HepG2 (cell line): ENCODE results near the gene BLVRA.

ENCODE experiments used
- ARNTL ChIP-seq: sonication (generic); formaldehyde crosslinking; IDR thresholded peaks from 2 replicates; pipeline ENCODE4 v1.4.0; 2020; ENCODE audit warnings: mild to moderate bottlenecking, missing genetic modification reagents
- FOXA3 ChIP-seq: IDR thresholded peaks from 2 replicates; pipeline ENCODE4 v1.6.1; 2016; ENCODE audit warnings: missing genetic modification reagents, missing compliant biosample characterization
- GABPA ChIP-seq, 2 experiments: IDR thresholded peaks; 2 replicates each; pipeline ENCODE4 v1.6.1; 2011 to 2016; ENCODE audit warnings: low read depth in 2 of 2, low read length in 1 of 2, missing biosample characterization in 1 of 2, missing genetic modification characterization in 1 of 2
- NR3C1 ChIP-seq: sonication (generic); formaldehyde crosslinking; IDR thresholded peaks from 2 replicates; pipeline ENCODE4 v1.4.0; 2020; ENCODE audit warnings: missing genetic modification reagents
- ONECUT2 ChIP-seq: sonication (generic); formaldehyde crosslinking; IDR thresholded peaks from 2 replicates; pipeline ENCODE4 v1.4.0; 2020; ENCODE audit warnings: missing genetic modification reagents
- SRF ChIP-seq: IDR thresholded peaks from 2 replicates; pipeline ENCODE4 v1.6.1; 2011; ENCODE audit warnings: mild to moderate bottlenecking, low read depth, low read length, moderate library complexity
- ZNF136 ChIP-seq: sonication (generic); formaldehyde crosslinking; IDR thresholded peaks from 2 replicates; pipeline ENCODE4 v1.8.1; 2022; ENCODE audit warnings: low read depth, mild to moderate bottlenecking, moderate library complexity, missing genetic modification reagents
- ZNF549 ChIP-seq: sonication (generic); formaldehyde crosslinking; IDR thresholded peaks from 2 replicates; pipeline ENCODE4 v1.5.0; 2020; ENCODE audit warnings: missing genetic modification reagents
- TF ChIP-seq, protein P1 (sequence below): sonication (generic); formaldehyde crosslinking; IDR thresholded peaks from 2 replicates; pipeline ENCODE4 v1.5.0; 2020; ENCODE audit warnings: mild to moderate bottlenecking, missing genetic modification reagents, moderate library complexity

DNA sequence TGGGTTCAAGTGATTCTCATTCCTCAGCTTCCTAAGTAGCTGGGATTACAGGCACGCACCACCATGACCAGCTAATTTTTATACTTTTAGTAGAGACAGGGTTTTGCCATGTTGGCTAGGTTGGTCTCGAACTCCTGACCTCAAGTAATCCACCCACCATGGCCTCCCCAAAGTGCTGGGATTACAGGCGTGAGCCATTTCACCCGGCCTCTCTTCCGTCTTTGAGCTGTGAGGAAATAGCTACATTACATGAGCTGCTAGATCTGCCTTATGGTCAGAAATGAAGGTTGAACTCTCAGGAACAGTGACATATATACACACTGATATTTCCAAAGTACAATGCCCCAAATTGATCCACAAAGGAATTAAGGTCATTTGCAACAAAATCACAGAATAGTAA lies 2.4 kb downstream of the BLVRA start:
- TF ChIP-seq ZNF136 (CRISPR knock-in tag) (no peak), SRF (no peak), ARNTL (CRISPR knock-in tag) (no peak), GABPA (IDR thresholded peaks at IDR 0.05; ENCODE audit: low read depth, low read length) (no peak), GABPA (CRISPR knock-in tag; IDR thresholded peaks at IDR 0.05; ENCODE audit: low read depth) (no peak), NR3C1 (CRISPR knock-in tag) (no peak), FOXA3 (CRISPR knock-in tag) (no peak), ZNF549 (CRISPR knock-in tag) (no peak), ONECUT2 (CRISPR knock-in tag) (no peak)
- TF ChIP-seq, protein P1, sequence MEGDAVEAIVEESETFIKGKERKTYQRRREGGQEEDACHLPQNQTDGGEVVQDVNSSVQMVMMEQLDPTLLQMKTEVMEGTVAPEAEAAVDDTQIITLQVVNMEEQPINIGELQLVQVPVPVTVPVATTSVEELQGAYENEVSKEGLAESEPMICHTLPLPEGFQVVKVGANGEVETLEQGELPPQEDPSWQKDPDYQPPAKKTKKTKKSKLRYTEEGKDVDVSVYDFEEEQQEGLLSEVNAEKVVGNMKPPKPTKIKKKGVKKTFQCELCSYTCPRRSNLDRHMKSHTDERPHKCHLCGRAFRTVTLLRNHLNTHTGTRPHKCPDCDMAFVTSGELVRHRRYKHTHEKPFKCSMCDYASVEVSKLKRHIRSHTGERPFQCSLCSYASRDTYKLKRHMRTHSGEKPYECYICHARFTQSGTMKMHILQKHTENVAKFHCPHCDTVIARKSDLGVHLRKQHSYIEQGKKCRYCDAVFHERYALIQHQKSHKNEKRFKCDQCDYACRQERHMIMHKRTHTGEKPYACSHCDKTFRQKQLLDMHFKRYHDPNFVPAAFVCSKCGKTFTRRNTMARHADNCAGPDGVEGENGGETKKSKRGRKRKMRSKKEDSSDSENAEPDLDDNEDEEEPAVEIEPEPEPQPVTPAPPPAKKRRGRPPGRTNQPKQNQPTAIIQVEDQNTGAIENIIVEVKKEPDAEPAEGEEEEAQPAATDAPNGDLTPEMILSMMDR (CRISPR knock-in tag): no peak
